B cell (primary cell): ENCODE measurements around the gene FBXO7. TPM values are rescaled to one million over a fixed set of nuclear protein-coding genes. Genes with fewer than 3 reads are reported as not detected.

Experiments
- ATAC-seq: fragments of 200-7000 bp; cut with Tn5 transposase; one replicate; pipeline ENCODE4 v1.10.0; 2021; ENCODE audit warnings: low read depth, mild to moderate bottlenecking, moderate number of reproducible peaks, moderate library complexity
- CTCF ChIA-PET: fragments of 350-600 bp; sonication (Branson Sonifier 250); formaldehyde crosslinking; loops from one replicate; lab custom pipeline; 2021; ENCODE audit warnings: antibody characterized with exemption, inconsistent platforms; lab: Charles Lee
- POLR2A ChIA-PET: fragments of 350-600 bp; sonication (Branson Sonifier 250); formaldehyde crosslinking; loops from one replicate; lab custom pipeline; 2021; ENCODE audit warnings: antibody characterized with exemption; lab: Charles Lee
- DNase-seq: peaks from one replicate; pipeline ENCODE4 v3.0.0; 2013
- H2AFZ ChIP-seq: 2 replicates; pipeline ENCODE4 v1.6.1; 2012; ENCODE audit warnings: mild to moderate bottlenecking, low read depth, low read length; ENCODE audit not compliant: insufficient read depth, poor library complexity, severe bottlenecking
- H3K27ac ChIP-seq, 2 donors: 1 replicate in 1 of 2; 2 replicates in 1 of 2; pipeline ENCODE4 v1.5.1; 2012 to 2013; ENCODE audit warnings: low read length in 2 of 2, mild to moderate bottlenecking in 2 of 2, moderate library complexity in 1 of 2
- H3K27me3 ChIP-seq, 4 experiments: fragments of 200-600 bp in 1 of 4; sonication (generic) in 1 of 4; replicated peaks in 1 of 4; 1 replicate in 2 of 4; 2 replicates in 2 of 4; pipeline versions ENCODE4 v1.6.1 to v1.7.0; 2013 to 2016; ENCODE audit warnings: low read length in 3 of 4, mild to moderate bottlenecking in 2 of 4, mixed read lengths in 1 of 4, moderate library complexity in 1 of 4; ENCODE audit not compliant: insufficient read depth in 4 of 4, control insufficient read depth in 3 of 4; ENCODE audit errors: control extremely low read depth in 1 of 4
- H3K36me3 ChIP-seq, 2 experiments: replicated peaks in 1 of 2; 1 replicate in 1 of 2; 2 replicates in 1 of 2; pipeline versions ENCODE4 v1.6.1 to v1.7.1; 2013; ENCODE audit warnings: low read length in 1 of 2; ENCODE audit not compliant: insufficient read depth in 2 of 2, control insufficient read depth in 1 of 2; ENCODE audit errors: control extremely low read depth in 1 of 2, extremely low read depth in 1 of 2
- H3K4me1 ChIP-seq, 2 donors: fragments of 200-600 bp in 1 of 2; sonication (generic) in 1 of 2; 1 replicate in 1 of 2; 2 replicates in 1 of 2; pipeline versions ENCODE4 v1.5.1 to v1.6.1; 2013 to 2017; ENCODE audit warnings: low read length in 2 of 2; ENCODE audit not compliant: control insufficient read depth in 2 of 2, insufficient read depth in 2 of 2
- H3K4me2 ChIP-seq: replicated peaks from 2 replicates; pipeline ENCODE3; 2012; ENCODE audit warnings: mild to moderate bottlenecking, low read depth, low read length; ENCODE audit not compliant: poor library complexity, severe bottlenecking
- H3K4me3 ChIP-seq, 5 experiments: fragments of 200-600 bp in 1 of 5; sonication (generic) in 1 of 5; 1 replicate in 3 of 5; 2 replicates in 2 of 5; pipeline versions ENCODE4 v1.5.1 to v1.7.0; 2011 to 2016; ENCODE audit warnings: low read length in 4 of 5, mild to moderate bottlenecking in 4 of 5, low read depth in 2 of 5, control low read depth in 1 of 5, moderate library complexity in 1 of 5; ENCODE audit not compliant: insufficient read depth in 1 of 5; ENCODE audit errors: control extremely low read depth in 1 of 5, extremely low read depth in 1 of 5
- H3K79me2 ChIP-seq: fragments of 200-600 bp; sonication (generic); one replicate; pipeline ENCODE4 v1.6.0; 2016; ENCODE audit warnings: low read length; ENCODE audit not compliant: control insufficient read depth, insufficient read depth
- H3K9ac ChIP-seq: fragments of 200-600 bp; sonication (generic); 2 replicates; pipeline ENCODE4 v1.6.1; 2017; ENCODE audit warnings: mild to moderate bottlenecking, low read length, moderate library complexity
- H3K9me3 ChIP-seq, 3 donors: one replicate each; pipeline versions ENCODE4 v1.6.1 to v1.7.1; 2013; ENCODE audit warnings: low read length in 2 of 3; ENCODE audit not compliant: control insufficient read depth in 2 of 3, insufficient read depth in 1 of 3; ENCODE audit errors: control extremely low read depth in 1 of 3
- H4K20me1 ChIP-seq: 2 replicates; pipeline ENCODE4 v1.6.0; 2012; ENCODE audit warnings: mild to moderate bottlenecking, low read length; ENCODE audit not compliant: insufficient read depth, control insufficient read depth, poor library complexity, severe bottlenecking
- H3K27ac Mint-ChIP-seq: one replicate; pipeline ENCODE4 v1.8.0; 2021; ENCODE audit warnings: mixed read lengths
- H3K27me3 Mint-ChIP-seq: one replicate; pipeline ENCODE4 v1.8.0; 2021; ENCODE audit warnings: mixed read lengths
- H3K4me1 Mint-ChIP-seq: one replicate; pipeline ENCODE4 v1.8.0; 2021; ENCODE audit warnings: mixed read lengths
- H3K4me3 Mint-ChIP-seq: one replicate; pipeline ENCODE4 v1.8.0; 2021; ENCODE audit warnings: mixed read lengths
- H3K9me3 Mint-ChIP-seq: one replicate; pipeline ENCODE4 v1.8.0; 2022; ENCODE audit warnings: mixed read lengths; ENCODE audit not compliant: insufficient read depth
- CTCF ChIP-seq: fragments of 200-600 bp; IDR thresholded peaks from one replicate; pipeline ENCODE4 v1.8.0; 2022; ENCODE audit warnings: antibody characterized with exemption, mild to moderate bottlenecking
- EZH2 ChIP-seq: IDR thresholded peaks from 2 replicates; pipeline ENCODE4 v1.6.1; 2012; ENCODE audit warnings: borderline replicate concordance, low read depth, mild to moderate bottlenecking, moderate library complexity, low read length; ENCODE audit not compliant: insufficient read depth, poor library complexity, severe bottlenecking
- WGBS: methylation state at CpG from one replicate; pipeline ENCODE4 v1.1.5; 2013; ENCODE audit warnings: missing lambda C conversion rate; ENCODE audit not compliant: insufficient coverage; 5-methylcytosine and 5-hydroxymethylcytosine counted together
- intact Hi-C: fragments of 100-400 bp; cut with micrococcal nuclease; formaldehyde crosslinking; loops from one replicate; pipeline ENCODE4 v1.10.0; 2022
- polyA plus RNA-seq: library from polyadenylated mRNA; depleted of rRNA; stranded (reverse); fragments of >200 nt; gene quantifications from 2 replicates; pipeline ENCODE4 v1.2.3, GENCODE V29; 2012
- total RNA-seq, 2 donors: library from RNA; stranded (reverse); fragments of 120-200 nt in 1 of 2; gene quantifications; 1 replicate in 1 of 2; 2 replicates in 1 of 2; pipeline versions ENCODE4 v1.2.3 to v1.2.4, GENCODE V29; 2013 to 2022

FBXO7 gene
- total and polyA plus RNA-seq, 2 donors (not counting 1 experiment from before 2014, with no cell fraction given): 66.2 to 106 TPM

- no peak overlapping the region for H3K9ac ChIP-seq
- WGBS: no CpG with 5 or more reads among the region's 3 CpGs
- no peaks in the 10 kb centered on the region for H3K9me3 ChIP-seq
- H3K27ac ChIP-seq: no peak overlapping the region
- no peak for TF ChIP-seq CTCF
- TF ChIP-seq EZH2: no peak
- ChIA-PET POLR2A (no interaction called here), CTCF (no interaction called here)
- H3K4me1 ChIP-seq: peaks cover 6% of the 10 kb centered on the region in 2 donors
- H3K79me2 ChIP-seq: no peaks in the 10 kb centered on the region
- H3K4me1 Mint-ChIP-seq: peaks cover 4% of the 10 kb centered on the region
- peaks cover 0 to 19% (median 13%) of the 10 kb centered on the region in 4 experiments for H3K27me3 ChIP-seq
- H3K9me3 Mint-ChIP-seq: no peaks in the 10 kb centered on the region
- H3K4me2 ChIP-seq: no peak overlapping the region
- peaks cover 51% of the 10 kb centered on the region for H3K27me3 Mint-ChIP-seq
- no peak for ATAC-seq
- H3K27ac Mint-ChIP-seq: no peak overlapping the region
- H2AFZ ChIP-seq: no peak overlapping the region
- no peaks in the 10 kb centered on the region for H4K20me1 ChIP-seq
- no peaks in the 10 kb centered on the region for H3K36me3 ChIP-seq
- no peak overlapping the region for H3K4me3 Mint-ChIP-seq
- intact Hi-C loops: no loop called here
- no peak overlapping the region for H3K4me3 ChIP-seq
- no peak for DNase-seq
Measured at GRCh38 chr22:32462452-32462851, 12.2 kb upstream of the FBXO7 start.

GRCh38 chr22:32465661-32466060 lies 8.9 kb upstream of the FBXO7 start:
- Histone ChIP-seq H3K27ac (no peak overlapping the region), H4K20me1 (no peaks in the 10 kb centered on the region), H3K36me3 (no peaks in the 10 kb centered on the region), H3K9ac (no peak overlapping the region), H3K9me3 (no peaks in the 10 kb centered on the region), H3K4me3 (no peak overlapping the region), H3K79me2 (no peaks in the 10 kb centered on the region), H3K4me1 (peaks cover 0 to under 1% of the 10 kb centered on the region in 2 donors), H2AFZ (no peak overlapping the region), H3K4me2 (no peak overlapping the region), H3K27me3 (peaks cover 0 to 12% (median 7%) of the 10 kb centered on the region in 4 experiments)
- no peaks in the 10 kb centered on the region for H3K4me1 Mint-ChIP-seq
- intact Hi-C loops: no loop called here
- TF ChIP-seq EZH2 (no peak), CTCF (no peak)
- ChIA-PET CTCF (no interaction called here), POLR2A (no interaction called here)
- no peak overlapping the region for H3K4me3 Mint-ChIP-seq
- no peak overlapping the region for H3K27ac Mint-ChIP-seq
- peaks cover 35% of the 10 kb centered on the region for H3K27me3 Mint-ChIP-seq
- 93% methylated on average over 2 of the region's 3 CpGs for WGBS
- no peak for DNase-seq
- ATAC-seq: no peak
- no peaks in the 10 kb centered on the region for H3K9me3 Mint-ChIP-seq
